ENCODE results near the gene CCDC197. TPM values are rescaled to one million over a fixed set of nuclear protein-coding genes. Genes with fewer than 3 reads are reported as not detected.

CCDC197 gene
- total RNA-seq, 1 donor from 2014 or later: not detected

DNA sequence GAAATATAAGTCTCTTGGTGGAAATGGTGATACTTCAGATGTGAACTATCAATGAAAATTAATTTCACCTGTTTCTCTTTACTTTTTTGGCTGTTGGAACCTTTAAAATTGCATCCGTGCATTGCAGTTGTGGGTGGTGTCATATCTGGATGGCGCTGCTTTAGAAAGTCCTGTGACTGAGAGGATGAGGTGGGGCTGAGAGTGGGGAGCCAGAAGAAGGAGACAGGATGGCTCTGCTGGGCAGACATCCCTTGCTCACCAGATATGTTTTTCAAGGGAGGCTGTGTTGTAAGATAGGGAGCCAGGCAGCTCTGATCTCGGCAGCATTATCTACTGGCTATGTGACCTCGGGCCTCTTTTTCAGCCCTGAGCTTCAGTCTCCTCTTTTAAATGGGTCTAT lies 33.4 kb upstream of the CCDC197 start:
- no peaks in the 10 kb centered on the region for H3K36me3 Mint-ChIP-seq (ENCODE audit: insufficient read depth)
- peaks cover 6% of the 10 kb centered on the region for H3K4me1 Mint-ChIP-seq (ENCODE audit: low read depth)
- no peak overlapping the region for H3K4me3 Mint-ChIP-seq (ENCODE audit: low read depth)
- H3K9me3 Mint-ChIP-seq (ENCODE audit: low read depth): no peaks in the 10 kb centered on the region
- H3K27ac Mint-ChIP-seq: no peak overlapping the region
- no peak for TF ChIP-seq CTCF (IDR thresholded peaks at IDR 0.05; ENCODE audit: unreplicated experiment)
- no peak for DNase-seq (ENCODE audit: low spot score, unreplicated experiment)
- H3K27me3 Mint-ChIP-seq: peaks cover 6% of the 10 kb centered on the region

GRCh38 chr14:93964281-93964680 lies 32.8 kb upstream of the CCDC197 start:
- no peak for DNase-seq (ENCODE audit: low spot score, unreplicated experiment)
- H3K27me3 Mint-ChIP-seq: peaks cover 11% of the 10 kb centered on the region
- no peak for TF ChIP-seq CTCF (IDR thresholded peaks at IDR 0.05; ENCODE audit: unreplicated experiment)
- H3K4me3 Mint-ChIP-seq (ENCODE audit: low read depth): no peak overlapping the region
- H3K27ac Mint-ChIP-seq: no peak overlapping the region
- H3K4me1 Mint-ChIP-seq (ENCODE audit: low read depth): peaks cover 4% of the 10 kb centered on the region
- no peaks in the 10 kb centered on the region for H3K9me3 Mint-ChIP-seq (ENCODE audit: low read depth)
- H3K36me3 Mint-ChIP-seq (ENCODE audit: insufficient read depth): no peaks in the 10 kb centered on the region

GRCh38 chr14:93964820-93965286 lies 32.2 kb upstream of the CCDC197 start:
- no peak overlapping the region for H3K27ac Mint-ChIP-seq
- TF ChIP-seq CTCF (IDR thresholded peaks at IDR 0.05; ENCODE audit: unreplicated experiment): no peak
- DNase-seq (ENCODE audit: low spot score, unreplicated experiment): no peak
- H3K27me3 Mint-ChIP-seq: peaks cover 11% of the 10 kb centered on the region
- H3K36me3 Mint-ChIP-seq (ENCODE audit: insufficient read depth): no peaks in the 10 kb centered on the region
- no peaks in the 10 kb centered on the region for H3K4me1 Mint-ChIP-seq (ENCODE audit: low read depth)
- no peaks in the 10 kb centered on the region for H3K9me3 Mint-ChIP-seq (ENCODE audit: low read depth)
- H3K4me3 Mint-ChIP-seq (ENCODE audit: low read depth): no peak overlapping the region

DNA sequence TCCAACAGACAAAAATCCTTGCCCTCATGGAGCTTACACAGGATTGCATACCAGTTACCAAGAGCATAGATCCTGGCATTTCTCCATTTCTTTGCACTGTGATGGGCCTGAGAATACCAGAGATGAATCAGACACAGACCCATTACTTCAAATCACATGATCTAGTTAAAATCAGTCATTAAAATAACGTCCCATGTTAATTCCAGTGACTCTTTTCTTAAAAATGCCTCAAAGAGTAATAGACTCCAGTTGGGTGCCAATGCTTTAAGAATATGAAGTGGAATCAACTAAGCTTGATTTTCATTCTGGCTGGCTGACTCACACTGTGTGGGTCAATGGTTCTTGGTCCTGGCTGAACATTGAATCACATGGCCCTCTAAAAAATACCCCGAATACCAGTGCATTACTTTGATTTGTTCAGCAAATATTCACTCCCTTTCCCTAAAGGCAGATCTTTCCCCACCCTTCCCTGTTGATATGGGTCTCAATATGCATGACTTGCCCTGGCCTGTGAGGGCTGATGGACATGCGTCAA lies 31.7 kb upstream of the CCDC197 start:
- Mint-ChIP-seq H3K27ac (no peak overlapping the region), H3K27me3 (peaks cover 12% of the 10 kb centered on the region), H3K4me3 (ENCODE audit: low read depth) (no peak overlapping the region), H3K4me1 (ENCODE audit: low read depth) (no peaks in the 10 kb centered on the region), H3K9me3 (ENCODE audit: low read depth) (no peaks in the 10 kb centered on the region), H3K36me3 (ENCODE audit: insufficient read depth) (no peaks in the 10 kb centered on the region)
- TF ChIP-seq CTCF (IDR thresholded peaks at IDR 0.05; ENCODE audit: unreplicated experiment): no peak
- no peak for DNase-seq (ENCODE audit: low spot score, unreplicated experiment)

GRCh38 chr14:93965946-93966474 lies 31.1 kb upstream of the CCDC197 start:
- H3K4me1 Mint-ChIP-seq (ENCODE audit: low read depth): no peaks in the 10 kb centered on the region
- no peak for TF ChIP-seq CTCF (IDR thresholded peaks at IDR 0.05; ENCODE audit: unreplicated experiment)
- peaks cover 18% of the 10 kb centered on the region for H3K27me3 Mint-ChIP-seq
- no peak for DNase-seq (ENCODE audit: low spot score, unreplicated experiment)
- no peaks in the 10 kb centered on the region for H3K9me3 Mint-ChIP-seq (ENCODE audit: low read depth)
- no peaks in the 10 kb centered on the region for H3K36me3 Mint-ChIP-seq (ENCODE audit: insufficient read depth)
- no peak overlapping the region for H3K4me3 Mint-ChIP-seq (ENCODE audit: low read depth)
- no peak overlapping the region for H3K27ac Mint-ChIP-seq

All from progenitor cell of endocrine pancreas (in vitro differentiated cells).